Measurements from ENCODE around the gene PALD1. TPM values are rescaled to one million over a fixed set of nuclear protein-coding genes. Genes with fewer than 3 reads are reported as not detected.

Gene PALD1
- total RNA-seq, 4 donors from 2014 or later = 10.7 to 28.2 (median 14.0) TPM

DNA sequence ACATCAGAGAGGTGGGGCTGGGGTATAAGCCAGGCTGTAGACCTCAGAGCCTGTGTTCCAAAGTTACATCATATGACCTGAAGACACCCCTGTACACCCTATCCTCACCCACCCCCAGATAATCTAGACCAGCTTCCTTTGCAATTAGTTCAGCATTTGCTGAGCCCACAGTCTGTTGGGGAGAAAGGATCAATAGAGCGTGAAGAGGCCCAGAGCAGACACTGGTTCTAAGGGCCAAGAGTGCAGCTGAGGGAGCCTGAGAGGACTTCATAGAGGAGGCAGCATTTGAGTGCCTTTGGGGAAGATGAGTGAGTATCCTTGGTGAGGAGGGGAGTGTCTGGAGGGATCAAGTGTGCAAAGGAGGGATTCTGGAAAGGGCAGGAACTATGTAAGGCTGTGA is 65.3 kb downstream of the PALD1 start:
- no peaks in the 10 kb centered on the region for H3K36me3 ChIP-seq
- intact Hi-C loops (cut with DNase I) = loop anchor here (5.0 to 10.0 kb wide), 3 partner anchors 82 to 671 kb away; partner anchors contain the start of gene UNC5B
- TF ChIP-seq, protein P1, sequence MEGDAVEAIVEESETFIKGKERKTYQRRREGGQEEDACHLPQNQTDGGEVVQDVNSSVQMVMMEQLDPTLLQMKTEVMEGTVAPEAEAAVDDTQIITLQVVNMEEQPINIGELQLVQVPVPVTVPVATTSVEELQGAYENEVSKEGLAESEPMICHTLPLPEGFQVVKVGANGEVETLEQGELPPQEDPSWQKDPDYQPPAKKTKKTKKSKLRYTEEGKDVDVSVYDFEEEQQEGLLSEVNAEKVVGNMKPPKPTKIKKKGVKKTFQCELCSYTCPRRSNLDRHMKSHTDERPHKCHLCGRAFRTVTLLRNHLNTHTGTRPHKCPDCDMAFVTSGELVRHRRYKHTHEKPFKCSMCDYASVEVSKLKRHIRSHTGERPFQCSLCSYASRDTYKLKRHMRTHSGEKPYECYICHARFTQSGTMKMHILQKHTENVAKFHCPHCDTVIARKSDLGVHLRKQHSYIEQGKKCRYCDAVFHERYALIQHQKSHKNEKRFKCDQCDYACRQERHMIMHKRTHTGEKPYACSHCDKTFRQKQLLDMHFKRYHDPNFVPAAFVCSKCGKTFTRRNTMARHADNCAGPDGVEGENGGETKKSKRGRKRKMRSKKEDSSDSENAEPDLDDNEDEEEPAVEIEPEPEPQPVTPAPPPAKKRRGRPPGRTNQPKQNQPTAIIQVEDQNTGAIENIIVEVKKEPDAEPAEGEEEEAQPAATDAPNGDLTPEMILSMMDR (IDR thresholded peaks at IDR 0.05) = no peak
- TF ChIP-seq POLR2A (IDR thresholded peaks at IDR 0.05) = no peak
- H3K27me3 ChIP-seq = no peaks in the 10 kb centered on the region
- H3K4me3 ChIP-seq (replicated peaks in 1 of 3) = no peak overlapping the region
- H3K9me3 ChIP-seq = no peaks in the 10 kb centered on the region
- no peak for DNase-seq
- 95 to 100% methylated on average over 1 of the region's 1 CpG for WGBS, 2 donors
- H3K4me1 ChIP-seq = peaks cover 5 to 8% of the 10 kb centered on the region in 2 donors
- H3K27ac ChIP-seq = no peak overlapping the region

DNA sequence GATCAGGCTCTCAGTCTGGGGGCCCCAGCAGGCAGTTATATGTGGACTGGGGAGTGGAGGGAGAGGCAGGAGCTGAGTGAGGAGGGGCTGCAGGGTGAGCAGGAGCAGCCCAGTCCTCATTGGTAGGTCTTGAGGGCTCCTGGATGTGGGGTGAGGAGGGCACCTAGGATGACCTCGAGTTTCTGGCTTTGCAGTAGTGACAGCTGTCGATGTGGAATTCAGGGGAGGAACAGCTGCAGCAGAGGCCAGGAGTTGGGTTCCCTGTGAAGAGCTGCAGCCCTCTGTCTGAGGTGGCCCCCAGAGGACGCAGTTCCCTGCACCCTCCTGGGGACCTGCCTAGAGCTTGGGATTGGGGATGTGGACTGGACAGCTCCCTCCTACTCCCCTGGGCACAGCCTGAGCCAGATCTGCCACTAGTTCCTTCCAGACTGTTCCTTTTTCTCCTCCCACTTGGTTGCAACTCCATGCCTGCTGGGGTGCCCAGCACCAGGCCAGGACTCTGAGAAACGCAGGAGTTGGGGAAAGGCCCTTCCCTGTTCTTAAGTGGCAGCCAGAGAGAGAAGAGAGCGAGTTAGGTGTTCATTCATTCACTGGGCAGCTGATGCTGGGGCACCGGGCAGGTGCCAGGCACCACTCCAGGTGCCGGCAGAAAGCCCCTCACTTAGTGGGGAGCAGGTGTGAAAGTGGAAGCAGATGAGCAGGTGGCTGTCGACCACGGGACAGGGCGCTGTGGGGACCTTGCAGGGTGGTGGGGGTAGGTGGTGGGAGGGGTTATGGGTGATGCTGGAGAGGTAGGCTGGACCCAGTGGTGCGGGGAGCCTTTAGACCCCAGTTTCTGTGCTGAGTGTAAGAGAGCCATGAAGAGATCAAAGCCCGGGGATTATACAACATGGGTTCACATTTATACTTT is 66.1 kb downstream of the PALD1 start:
- TF ChIP-seq, protein P1 (IDR thresholded peaks at IDR 0.05) = no peak
- no peak for TF ChIP-seq POLR2A (IDR thresholded peaks at IDR 0.05)
- H3K27me3 ChIP-seq = no peaks in the 10 kb centered on the region
- H3K9me3 ChIP-seq = no peaks in the 10 kb centered on the region
- H3K4me1 ChIP-seq = peaks cover 5 to 8% of the 10 kb centered on the region in 2 donors
- no peaks in the 10 kb centered on the region for H3K36me3 ChIP-seq
- H3K27ac ChIP-seq = no peak overlapping the region
- intact Hi-C loops (cut with DNase I) = loop anchor here (5.0 to 10.0 kb wide), 3 partner anchors 82 to 670 kb away; partner anchors contain the start of gene UNC5B
- no peak for DNase-seq
- WGBS, 2 donors = 81 to 83% methylated on average over 11 to 12 of the region's 12 CpGs
- H3K4me3 ChIP-seq (replicated peaks in 1 of 3) = no peak overlapping the region

- no peaks in the 10 kb centered on the region for H3K27me3 ChIP-seq
- H3K27ac ChIP-seq = peak overlapping the region in 2 of 3 donors; percentile 22 to 26
- peak; percentile 61 to 66 for DNase-seq
- TF ChIP-seq, protein P1 (IDR thresholded peaks at IDR 0.05) = no peak
- no peak for TF ChIP-seq POLR2A (IDR thresholded peaks at IDR 0.05)
- no peaks in the 10 kb centered on the region for H3K36me3 ChIP-seq
- H3K4me1 ChIP-seq = peaks cover 5 to 13% of the 10 kb centered on the region in 2 donors
- 7 to 26% methylated on average over 3 of the region's 3 CpGs for WGBS, 2 donors
- intact Hi-C loops (cut with DNase I) = loop anchor here (10.0 kb wide), 2 partner anchors 328 to 668 kb away; partner anchors contain the start of gene UNC5B
- no peak overlapping the region for H3K4me3 ChIP-seq (replicated peaks in 1 of 3)
- H3K9me3 ChIP-seq = no peaks in the 10 kb centered on the region
Measured at GRCh38 chr10:70546584-70546983, 68.0 kb downstream of the PALD1 start.

GRCh38 chr10:70549351-70549961 is 70.9 kb downstream of the PALD1 start:
- no peak overlapping the region for H3K4me3 ChIP-seq (replicated peaks in 1 of 3)
- no peak for DNase-seq
- WGBS, 2 donors = 86 to 89% methylated on average over 9 to 12 of the region's 12 CpGs
- TF ChIP-seq, protein P1 (IDR thresholded peaks at IDR 0.05) = no peak
- TF ChIP-seq POLR2A (IDR thresholded peaks at IDR 0.05) = no peak
- peaks cover 5 to 16% of the 10 kb centered on the region in 2 donors for H3K4me1 ChIP-seq
- H3K36me3 ChIP-seq = no peaks in the 10 kb centered on the region
- H3K9me3 ChIP-seq = no peaks in the 10 kb centered on the region
- intact Hi-C loops (cut with DNase I) = loop anchor here (2.0 to 10.0 kb wide), 3 partner anchors 209 to 665 kb away; partner anchors contain the start of gene UNC5B
- H3K27me3 ChIP-seq = no peaks in the 10 kb centered on the region
- H3K27ac ChIP-seq = no peak overlapping the region

Data from thyroid gland (tissue), 4 donors.